ENCODE data around the gene FAT1.

FAT1 gene

DNA sequence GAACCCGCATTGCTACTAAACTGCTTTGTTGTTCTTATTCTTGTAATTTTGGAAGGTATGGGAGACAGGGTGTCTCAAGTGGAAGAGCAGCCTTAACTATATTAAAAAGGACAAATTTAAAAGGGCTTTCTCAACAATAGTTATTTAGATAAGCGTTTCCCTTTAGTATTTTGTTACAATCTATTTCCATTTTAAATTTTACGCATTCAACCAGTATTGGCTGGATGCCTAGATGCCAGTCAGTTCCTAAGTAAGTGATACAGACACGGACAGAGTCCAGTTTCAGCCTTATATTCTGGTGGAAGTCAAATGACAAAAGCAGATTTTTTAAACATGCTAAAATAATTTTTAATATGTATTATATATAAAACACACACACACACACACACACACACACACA, 28.3 kb downstream of the FAT1 start:
- DNase-seq, result no peak

DNA sequence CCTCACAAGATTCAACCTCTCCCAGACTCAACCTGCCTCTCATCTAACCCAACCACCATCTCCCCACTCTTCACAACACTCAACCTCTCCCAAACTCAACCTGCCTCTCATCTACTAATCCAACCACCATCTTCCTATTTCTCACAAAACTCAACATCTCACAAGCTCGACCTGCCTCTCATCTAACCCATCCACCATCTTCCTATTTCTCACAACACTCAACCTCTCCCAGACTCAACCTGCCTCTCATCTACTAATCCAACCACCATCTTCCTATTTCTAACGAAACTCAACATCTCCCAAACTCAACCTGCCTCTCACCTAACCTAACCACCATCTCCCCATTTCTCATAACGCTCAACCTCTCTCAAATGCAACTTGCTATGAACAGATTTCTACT, 29.8 kb downstream of the FAT1 start:
- no peak for DNase-seq

DNA sequence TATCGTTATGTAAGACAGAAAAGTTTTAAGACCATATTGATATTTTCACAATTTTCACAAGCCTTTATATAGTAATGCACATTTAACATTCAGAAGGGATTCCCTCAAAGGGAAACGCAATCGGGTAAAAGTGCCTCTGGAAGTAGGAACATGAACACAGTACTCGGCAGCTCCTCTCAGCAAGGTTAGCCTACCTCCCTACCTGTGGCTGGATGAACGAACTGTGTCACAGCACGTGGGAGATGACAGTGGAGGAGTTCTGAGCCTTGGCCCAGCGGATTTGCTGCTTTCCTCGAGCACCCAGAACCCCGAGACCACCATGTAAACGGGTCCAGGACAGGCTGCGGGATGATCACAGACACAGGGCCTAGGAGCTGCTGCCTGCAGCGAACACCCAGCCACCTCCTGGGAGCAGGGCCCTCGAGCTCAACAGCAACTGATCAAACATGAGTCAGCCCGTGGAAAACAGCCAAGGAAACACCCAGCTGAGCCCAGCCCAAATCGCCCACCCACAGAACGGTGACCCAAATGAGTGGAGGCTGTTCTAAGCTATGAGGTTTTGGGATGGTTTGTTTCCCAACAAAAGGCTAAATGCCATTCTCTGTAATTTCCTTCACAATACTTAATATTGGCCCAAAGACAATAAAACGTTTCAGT, 30.4 kb downstream of the FAT1 start:
- no peak for DNase-seq

DNA sequence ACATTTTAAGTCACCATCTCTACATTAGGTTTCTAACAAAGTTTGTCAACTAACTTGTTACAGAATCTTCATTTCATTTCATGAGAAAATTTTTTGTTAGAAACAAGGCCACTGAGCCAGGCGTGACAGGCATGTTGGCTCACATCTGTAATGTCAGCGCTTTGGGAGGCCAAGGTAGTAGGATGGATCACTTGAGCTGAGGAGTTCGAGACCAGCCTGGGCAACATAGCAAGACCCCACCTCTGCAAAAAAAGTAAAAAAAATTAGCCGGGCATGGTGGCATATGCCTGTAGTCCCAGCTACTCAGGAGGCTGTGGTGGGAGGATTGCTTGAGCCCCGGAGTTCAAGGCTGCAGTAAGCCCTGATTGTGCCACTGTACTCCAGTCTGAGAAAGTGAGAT, 32.3 kb downstream of the FAT1 start:
- no peak for DNase-seq

DNA sequence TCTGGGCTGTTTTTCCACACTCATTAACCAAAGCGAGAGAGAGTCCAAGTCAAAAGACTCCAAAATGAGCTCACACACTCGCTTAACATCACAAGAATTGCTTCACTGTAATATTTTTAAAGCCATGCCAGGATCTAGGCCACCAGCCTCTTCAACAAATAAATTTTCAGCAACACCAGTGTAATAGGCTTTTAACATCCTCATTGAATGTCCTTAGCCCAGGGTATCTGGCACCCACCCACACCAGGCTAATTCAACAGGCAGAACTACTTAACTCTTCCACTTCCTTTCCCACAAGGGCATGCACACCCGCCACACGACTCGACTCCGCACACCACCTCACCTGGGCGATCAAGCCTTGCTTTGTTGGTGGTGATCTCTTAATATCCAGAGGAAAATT, 34.2 kb downstream of the FAT1 start:
- DNase-seq, result peak; percentile 13

DNA sequence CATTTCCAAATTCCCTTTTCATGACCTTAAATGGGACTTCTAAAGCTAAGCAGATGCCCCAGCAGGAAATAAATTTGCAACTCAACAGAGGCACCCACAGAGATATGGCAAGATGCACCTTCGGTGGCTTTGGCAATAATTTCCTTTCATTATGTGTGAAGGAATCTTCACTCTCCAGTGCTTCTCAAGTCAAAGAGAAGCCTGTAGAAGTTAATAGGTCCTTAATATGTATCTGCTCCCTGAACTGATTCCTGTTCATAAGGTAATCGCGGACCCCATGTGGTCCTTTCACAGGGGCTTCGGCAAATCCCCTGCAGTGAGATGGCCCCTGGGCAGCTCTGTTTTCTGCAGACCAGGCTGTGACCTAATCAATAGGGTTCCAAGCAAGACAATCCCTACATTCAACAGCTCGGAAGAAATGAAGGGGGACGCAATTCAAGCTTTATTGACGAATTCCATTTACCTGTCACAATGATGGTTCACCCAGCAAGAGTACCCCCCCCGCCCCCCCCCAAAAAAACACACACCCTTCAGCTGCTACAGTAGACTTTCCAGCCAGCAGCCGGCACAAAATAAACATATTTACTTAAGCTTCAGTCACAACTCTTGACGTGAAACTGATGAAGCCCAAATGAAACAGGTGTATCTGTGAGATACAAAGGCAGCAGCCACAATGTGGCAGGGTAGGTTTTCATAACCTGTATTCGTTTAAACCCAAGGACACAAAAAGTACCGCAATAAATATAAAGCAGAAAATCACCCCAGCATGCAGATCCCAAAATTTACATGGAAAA, 35.3 kb downstream of the FAT1 start:
- peak; percentile 65 for DNase-seq

DNA sequence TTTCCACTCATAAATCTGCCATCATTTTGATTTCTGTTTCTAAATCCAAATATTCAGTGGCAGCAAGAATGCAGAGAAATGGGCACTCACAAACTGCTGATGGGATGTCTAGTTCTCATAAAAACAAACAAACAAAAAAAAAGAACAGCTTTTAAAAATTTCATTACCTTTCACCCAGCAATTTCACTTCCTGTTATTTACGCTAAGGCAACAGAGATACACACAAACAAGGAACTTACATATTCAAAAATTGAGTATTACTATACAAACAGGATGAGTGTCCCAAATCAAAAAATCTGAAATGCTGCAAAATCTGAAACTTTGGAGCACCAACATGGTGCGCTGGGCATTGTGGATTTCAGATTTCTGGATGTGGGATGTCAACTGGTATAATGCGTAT, 36.4 kb downstream of the FAT1 start:
- no peak for DNase-seq

DNA sequence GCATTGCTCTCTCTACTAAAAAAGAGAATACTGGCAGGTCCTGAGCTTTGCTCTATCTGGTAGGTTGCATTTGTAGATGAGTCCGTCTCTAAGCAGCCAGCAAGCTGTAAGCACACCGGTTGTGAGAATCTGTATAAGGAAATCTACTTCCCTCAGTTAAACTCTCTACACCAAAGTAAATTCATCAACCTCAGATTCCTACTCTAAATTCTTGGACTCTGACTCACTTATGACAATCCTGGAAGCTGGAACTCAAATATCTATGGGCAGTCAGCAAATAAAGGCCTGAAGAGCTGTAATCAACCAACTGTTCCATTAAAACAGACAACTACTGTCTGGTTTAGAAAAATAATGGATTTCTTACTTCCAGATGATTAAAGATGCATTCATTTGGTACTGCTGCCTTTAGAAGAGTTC, 37.9 kb downstream of the FAT1 start:
- DNase-seq, result no peak

DNA sequence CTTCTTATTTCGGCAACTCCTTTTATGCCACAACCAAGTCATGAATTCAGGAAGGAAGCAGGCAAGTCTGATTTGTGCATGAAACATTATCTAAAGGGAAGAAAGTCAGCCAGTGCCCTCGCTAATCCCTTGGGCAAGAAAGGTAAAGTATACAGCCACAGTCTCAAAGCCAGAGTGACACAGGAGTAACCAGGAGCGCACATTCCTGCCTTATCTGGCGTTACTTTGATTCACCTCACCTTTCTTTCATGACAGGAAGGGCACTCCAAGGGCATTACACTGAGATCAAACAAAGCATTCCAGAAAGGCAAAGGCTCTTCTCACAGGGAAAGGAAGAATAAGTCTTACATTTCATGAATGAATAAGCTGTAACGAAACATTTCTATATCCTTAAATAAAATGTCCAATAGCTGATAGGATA, 38.8 kb downstream of the FAT1 start:
- DNase-seq, result no peak

DNA sequence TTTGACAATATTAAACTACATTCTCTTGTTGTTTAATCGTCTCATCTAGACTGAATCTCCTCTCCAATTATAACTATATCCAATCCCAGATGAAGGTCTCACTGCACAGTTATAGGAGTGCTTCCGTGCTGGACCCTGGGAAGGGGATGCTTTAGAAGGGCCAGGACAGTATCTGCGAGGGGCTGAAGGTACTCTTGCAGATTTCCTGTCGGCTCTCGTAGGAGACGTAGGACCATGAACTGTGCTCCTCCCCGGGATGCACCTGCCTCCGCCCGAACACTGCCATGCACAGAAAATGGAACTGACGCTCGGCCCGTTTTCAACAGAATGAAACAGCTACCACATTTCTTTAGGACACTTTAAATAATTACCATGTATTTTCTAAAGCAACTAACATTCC, 39.4 kb downstream of the FAT1 start:
- no peak for DNase-seq

DNA sequence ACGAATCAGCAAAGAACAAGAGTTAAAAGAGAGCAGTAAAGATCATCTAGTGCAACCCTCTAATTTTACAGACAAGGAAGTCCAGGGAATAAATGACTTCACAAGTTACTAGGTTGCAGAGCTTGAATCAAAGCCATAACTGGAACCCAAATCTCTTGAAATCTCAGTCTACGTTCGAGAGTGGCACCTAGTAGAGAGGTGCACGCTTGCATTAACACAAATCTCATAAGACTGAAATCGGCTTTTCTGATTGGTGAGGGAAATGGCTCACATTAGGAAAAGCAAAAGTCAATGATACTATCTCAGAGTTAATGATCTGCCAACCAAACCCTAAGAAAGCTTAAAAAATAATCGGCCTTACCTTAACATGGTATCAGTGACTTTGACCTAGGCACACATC, 43.0 kb downstream of the FAT1 start:
- DNase-seq, result no peak

DNA sequence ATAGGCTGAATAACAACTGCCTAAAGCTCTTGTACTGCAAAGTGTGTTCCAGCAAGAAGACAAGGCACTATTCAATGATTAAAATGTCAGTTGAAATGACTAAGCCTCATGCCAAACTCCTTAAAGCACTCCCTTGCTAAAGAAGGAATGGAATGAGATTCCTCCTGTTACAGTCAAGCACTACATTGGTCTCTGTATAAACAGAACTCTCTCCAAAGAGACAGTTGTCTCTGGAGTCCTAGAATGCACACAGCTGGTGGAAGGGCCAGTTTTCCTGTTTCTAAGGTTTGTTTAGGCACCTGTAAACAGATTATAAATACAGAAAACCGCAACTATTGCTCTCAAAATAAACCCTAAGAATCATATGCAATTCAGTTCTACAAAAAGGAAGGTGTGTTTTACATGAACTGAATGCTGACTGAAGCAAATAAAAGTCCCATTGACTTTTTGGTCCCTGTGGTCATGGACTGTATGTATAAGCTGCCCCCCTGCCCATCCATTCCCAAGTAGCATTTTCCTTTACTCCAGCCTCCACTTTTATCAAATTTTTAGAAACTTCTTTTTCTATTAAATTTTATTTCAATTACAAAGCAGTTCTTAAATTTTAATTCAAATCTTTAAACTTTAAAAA, 47.0 kb downstream of the FAT1 start:
- DNase-seq, result no peak

DNA sequence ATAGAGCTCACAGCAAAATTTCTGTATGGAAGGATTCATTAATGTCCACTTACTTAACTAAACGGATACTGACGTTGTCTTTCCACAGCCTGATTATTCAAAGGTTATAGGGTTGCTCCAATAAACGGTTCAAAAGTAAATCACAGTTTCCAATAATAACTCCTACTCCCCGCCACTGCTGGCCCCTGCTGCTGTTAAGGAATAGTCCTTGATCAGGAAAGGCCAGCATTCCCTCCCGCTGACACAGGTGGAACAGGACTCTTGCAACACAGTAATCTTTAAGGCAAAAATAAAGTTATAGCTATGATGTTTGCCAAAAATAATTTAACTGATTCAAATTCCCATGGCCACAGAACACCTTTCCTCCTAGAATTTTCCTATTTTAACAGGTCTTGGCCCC, 53.9 kb downstream of the FAT1 start:
- DNase-seq, result no peak

DNA sequence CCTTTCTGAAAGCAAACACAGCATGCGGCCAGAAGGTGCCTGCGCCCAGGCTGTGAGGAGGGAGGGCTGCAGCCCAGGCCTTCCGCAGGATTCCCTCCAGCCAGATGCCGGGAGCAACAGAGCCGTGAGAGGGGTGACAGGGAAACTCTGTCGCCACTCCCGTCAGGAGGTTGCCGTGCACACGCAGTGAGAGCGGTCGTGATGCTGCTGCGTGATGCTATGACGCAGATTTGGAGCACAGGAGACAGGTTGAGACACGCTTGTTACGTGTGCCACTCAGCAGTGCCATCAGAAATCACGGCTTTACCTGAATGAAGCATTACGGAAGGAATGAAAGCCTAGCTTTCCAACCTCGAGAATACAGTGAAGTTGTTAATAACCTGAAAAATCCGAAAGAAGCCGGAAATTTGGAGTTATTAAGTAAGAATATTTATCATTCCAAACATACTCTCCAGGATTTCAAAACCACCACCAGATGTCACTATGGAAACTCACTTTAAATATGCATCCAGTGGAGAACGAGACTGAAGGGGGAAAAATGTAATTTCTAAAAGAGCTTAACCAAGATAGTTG, 54.4 kb downstream of the FAT1 start:
- DNase-seq, result no peak

DNA sequence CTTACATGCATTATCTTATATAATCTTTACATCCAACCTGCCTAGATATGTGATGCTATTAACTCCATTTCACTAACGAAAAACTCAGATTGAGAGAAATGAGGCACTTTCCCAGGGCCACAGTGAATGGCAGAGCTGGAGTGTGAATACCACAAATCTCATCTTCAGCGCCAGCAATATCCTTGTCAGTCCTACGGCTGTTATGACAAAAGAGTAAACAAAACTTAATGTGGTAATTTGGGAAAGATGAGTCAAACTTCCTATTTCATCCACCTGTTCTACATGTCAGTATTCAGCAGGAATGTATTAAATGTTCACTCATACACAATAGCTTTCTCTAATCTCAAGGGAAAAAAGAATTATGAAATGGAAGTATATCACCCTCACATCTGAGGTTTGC, 56.9 kb downstream of the FAT1 start:
- no peak for DNase-seq

DNA sequence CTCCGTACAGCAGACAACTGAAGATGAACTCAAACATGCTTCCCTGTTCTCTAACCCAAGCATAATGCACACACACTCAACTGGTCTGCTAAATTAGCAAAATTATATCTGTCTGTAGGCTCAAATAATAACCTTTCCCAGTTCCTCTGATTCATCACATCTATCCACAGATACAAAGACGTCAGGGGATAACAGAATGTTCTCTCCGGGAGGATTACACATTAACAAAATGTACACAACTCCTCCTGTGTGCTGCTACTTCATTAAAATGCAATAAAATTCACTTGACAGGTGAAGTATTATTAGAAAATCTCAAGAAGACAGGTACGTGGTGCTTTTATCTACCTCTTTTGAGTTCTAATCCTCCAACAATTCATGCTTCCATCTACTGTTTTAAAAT, 57.4 kb downstream of the FAT1 start:
- DNase-seq, result no peak

DNA sequence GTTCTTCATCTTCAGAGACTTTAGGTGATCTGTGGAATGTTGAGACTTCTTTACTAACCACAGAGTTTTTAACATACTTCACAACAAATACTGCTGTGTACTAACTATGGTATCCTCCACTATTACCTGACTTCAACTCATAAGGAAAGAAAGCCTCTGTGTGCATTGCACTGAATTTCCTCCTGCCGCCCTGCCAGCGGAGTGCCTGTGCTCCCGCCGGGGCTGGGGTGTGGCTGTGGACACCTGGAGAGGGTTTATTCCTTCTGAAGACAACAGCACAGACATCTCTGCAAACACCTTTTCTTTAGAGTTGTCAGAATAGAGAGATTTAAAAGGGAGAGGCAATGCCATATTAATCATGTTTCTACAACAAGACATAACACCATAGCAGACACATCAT, 63.3 kb downstream of the FAT1 start:
- no peak for DNase-seq

DNA sequence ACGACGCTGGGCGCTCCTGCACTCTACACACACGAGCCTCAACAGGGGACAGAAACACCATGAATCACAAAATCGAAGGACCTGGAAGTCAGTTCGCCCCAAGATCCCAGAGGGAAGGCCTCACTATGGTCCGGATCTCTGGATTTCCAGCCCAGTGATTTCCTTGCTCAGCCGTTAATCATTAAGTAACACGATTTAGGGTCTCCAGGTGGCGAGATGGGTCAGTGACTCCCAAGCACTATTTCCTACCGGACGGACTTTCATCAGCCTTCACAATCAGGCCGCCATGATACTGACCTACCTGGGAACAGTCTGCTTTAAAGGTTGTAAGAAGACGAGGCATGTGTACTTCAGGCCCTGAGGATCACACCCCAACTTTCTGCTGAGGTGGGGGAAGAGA, 63.7 kb downstream of the FAT1 start:
- no peak for DNase-seq

DNA sequence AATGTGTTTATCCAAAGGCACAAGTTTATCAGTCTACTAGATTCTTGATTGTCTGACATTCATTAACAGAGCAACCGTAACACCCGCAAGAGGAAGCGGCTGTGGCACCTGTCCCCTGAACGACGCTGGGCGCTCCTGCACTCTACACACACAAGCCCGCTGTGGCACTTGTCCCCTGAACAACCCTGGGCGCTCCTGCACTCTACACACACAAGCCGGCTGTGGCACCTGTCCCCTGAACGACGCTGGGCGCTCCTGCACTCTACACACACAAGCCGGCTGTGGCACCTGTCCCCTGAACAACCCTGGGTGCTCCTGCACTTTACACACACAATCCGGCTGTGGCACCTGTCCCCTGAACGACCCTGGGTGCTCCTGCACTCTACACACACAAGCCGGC, 64.2 kb downstream of the FAT1 start:
- DNase-seq, result peak; percentile 13

DNA sequence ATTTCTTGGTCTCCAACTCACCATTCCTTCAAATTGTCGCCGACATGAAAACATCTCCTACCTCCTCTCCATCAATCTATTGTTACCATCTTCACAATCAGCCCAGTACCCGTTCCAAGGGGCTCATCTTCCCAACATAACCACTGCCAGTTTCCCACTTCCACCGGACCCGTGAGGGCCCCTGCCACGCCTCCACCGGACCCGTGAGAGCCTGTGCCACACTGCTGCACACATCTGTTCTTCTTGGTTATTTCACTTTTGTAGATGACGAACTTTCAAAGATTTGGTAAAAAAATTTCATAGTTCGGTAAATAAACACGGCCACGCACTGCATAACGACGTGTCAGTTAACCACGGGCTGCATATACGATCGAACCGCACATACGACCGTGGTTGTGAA, 65.0 kb downstream of the FAT1 start:
- no peak for DNase-seq

DNA sequence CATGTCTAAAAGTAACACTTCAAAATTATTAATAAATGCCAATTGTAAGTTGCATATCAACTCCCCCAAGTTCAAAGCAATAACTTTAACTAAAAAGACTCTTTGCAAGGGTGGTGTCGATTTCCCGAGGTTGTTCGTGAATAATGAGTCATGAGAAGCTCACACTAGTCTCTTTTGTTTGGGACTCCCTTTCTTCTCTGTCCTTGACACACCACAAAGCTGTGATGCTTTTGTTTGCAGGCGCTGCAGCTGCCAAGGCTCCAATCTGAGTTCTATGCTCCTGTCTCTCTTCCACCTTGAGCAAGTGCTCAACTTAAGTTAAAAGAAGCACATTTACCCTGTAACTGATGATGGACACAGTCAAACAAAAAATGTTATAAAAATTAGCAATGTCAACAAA, 65.9 kb downstream of the FAT1 start:
- DNase-seq, result no peak

DNA sequence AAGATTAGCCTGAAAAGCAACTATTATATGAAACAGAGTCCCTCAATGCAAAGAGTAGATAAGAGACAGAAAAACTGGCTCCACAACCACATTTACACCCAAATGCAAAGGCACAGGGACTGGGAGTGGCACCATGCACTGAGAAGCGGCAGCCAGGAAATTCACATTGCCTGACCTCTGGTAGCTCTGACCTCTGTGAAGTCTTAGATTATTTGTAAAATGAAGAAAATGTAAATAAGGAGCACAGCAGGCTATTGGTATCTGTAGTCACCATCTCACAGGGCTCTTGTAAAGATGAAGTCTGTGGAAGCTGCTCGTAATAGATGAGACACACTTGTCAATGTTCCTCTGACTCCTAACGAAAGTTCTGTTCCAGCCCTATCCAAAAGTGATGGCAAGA, 69.7 kb downstream of the FAT1 start:
- DNase-seq, result no peak

DNA sequence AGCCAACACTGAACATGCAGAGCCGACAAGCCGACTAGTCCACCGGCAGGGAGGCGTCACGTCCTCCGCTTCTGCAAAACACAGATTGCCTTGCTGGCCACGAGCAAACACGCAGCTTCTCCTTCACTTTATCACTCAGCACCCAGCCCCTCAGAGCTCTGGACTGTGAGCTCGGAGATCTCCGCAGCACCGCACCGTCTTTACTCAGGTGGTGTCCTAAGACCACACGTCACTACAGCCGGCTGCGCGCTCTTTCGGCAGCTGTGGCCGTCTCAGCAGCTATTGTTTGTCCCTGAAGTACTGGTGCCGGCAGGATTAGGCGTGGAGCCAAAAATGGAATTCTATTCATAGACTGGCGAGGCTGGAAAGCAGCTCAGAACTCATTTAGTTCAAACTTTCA, 72.0 kb downstream of the FAT1 start:
- peak; percentile 66 for DNase-seq

DNA sequence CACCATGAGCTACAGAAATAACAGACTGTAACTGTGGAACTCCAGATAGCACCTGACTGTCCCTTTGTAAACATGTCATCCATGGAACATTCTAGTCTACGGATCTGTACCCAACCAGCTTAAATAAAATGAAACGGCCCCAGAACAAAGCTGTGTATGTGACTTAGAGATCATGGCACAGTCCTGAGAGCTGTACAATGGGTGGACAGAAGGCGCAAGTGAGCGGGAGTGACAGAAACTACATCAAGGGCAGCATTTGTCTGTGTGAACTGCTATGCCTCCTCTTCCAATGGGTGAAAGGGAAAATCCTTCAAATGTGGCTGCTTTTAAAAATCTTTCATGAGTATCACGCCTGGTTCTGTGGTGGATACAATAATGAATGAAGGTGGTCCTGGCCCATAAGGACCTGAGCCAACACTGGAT, 72.5 kb downstream of the FAT1 start:
- DNase-seq, result no peak
